Measurements from ENCODE around the gene ASTN2.

DNA sequence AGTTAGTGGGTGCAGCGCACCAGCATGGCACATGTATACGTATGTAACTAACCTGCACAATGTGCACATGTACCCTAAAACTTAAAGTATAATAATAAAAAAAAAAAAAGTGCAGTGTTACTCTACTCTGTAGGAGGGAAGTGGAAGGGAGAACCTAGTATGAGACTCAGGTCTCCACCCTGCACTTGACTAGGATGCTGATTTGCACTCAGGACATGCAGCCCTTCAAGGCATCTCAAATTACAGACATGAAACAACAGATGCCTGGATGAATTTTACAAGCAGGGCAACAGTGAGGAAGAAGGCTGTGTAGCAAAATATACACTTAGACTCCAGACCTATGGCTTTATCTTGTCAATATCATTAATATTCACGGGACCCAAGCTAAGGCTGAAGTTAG lies 711.2 kb downstream of the ASTN2 start:
- TF ChIP-seq, protein P1, sequence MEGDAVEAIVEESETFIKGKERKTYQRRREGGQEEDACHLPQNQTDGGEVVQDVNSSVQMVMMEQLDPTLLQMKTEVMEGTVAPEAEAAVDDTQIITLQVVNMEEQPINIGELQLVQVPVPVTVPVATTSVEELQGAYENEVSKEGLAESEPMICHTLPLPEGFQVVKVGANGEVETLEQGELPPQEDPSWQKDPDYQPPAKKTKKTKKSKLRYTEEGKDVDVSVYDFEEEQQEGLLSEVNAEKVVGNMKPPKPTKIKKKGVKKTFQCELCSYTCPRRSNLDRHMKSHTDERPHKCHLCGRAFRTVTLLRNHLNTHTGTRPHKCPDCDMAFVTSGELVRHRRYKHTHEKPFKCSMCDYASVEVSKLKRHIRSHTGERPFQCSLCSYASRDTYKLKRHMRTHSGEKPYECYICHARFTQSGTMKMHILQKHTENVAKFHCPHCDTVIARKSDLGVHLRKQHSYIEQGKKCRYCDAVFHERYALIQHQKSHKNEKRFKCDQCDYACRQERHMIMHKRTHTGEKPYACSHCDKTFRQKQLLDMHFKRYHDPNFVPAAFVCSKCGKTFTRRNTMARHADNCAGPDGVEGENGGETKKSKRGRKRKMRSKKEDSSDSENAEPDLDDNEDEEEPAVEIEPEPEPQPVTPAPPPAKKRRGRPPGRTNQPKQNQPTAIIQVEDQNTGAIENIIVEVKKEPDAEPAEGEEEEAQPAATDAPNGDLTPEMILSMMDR (IDR thresholded peaks at IDR 0.05), result no peak
- no peak for TF ChIP-seq POLR2AphosphoS5 (IDR thresholded peaks at IDR 0.05)

All from transverse colon (tissue), 4 donors.